ENCODE data around the gene PDGFD.

DNA sequence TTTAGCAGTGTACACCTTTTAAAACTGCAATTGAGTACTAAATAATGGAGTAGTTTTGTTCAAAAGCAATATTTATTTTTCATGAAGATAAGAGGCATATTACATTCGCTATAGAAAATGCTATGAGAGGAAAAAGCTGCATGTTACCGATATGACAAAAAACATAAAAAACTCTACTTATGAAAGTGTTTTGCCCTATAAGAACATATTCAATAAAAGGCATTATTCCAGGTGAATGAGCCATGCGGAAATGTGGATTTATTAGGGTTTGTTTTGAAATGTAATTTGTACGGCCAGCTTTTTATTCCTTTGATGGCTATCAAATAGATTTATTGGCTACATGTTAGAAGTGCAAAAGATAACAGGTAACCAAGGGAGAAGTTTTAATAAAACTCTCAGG lies 256.8 kb downstream of the PDGFD start:
- TF ChIP-seq POLR2AphosphoS5 (IDR thresholded peaks at IDR 0.05; ENCODE audit: borderline replicate concordance, low read depth, low read length) (no peak), EZH2 (IDR thresholded peaks at IDR 0.05) (no peak)

Data from SK-N-MC (cell line).